PC-9 (cell line): ENCODE data around the gene IFIT2. TPM values are rescaled to one million over a fixed set of nuclear protein-coding genes. Genes with fewer than 3 reads are reported as not detected.

ENCODE experiments used
- BruUV-seq: library from RNA; stranded (reverse); fragments of 400-500 nt; replicated peaks from 2 replicates; lab custom pipeline; 2021; lab: Mats Ljungman, UMichigan
- CTCF ChIA-PET: fragments of 300-600 bp; sonication (Branson Sonifier 250); formaldehyde crosslinking; loops from one replicate; lab custom pipeline; 2022; ENCODE audit warnings: antibody characterized with exemption; lab: Charles Lee
- POLR2A ChIA-PET: fragments of 300-600 bp; sonication (Branson Sonifier 250); formaldehyde crosslinking; loops from one replicate; lab custom pipeline; 2022; ENCODE audit warnings: antibody characterized with exemption; ENCODE audit not compliant: unreplicated experiment; lab: Charles Lee
- DNase-seq, 2 experiments: peaks; one replicate each; pipeline versions ENCODE4 v3.0.0 to v3.0.0-alpha.2; 2015 to 2022; ENCODE audit warnings: mixed read lengths in 1 of 2
- H2AFZ ChIP-seq: fragments of 200-600 bp; sonication (generic); 2 replicates; pipeline ENCODE4 v1.8.1; 2017; ENCODE audit warnings: antibody characterized with exemption
- H3F3A ChIP-seq: fragments of 200-600 bp; sonication (generic); 2 replicates; pipeline ENCODE4 v1.8.1; 2017; ENCODE audit warnings: antibody characterized with exemption, mild to moderate bottlenecking, low read depth; ENCODE audit not compliant: insufficient read depth
- H3K27ac ChIP-seq: fragments of 200-600 bp; sonication (generic); 2 replicates; pipeline ENCODE4 v1.6.1; 2016; ENCODE audit warnings: mixed run types
- H3K27me3 ChIP-seq: fragments of 200-600 bp; sonication (generic); 2 replicates; pipeline ENCODE4 v1.6.1; 2016; ENCODE audit warnings: low read depth, mixed run types; ENCODE audit not compliant: insufficient read depth
- H3K36me3 ChIP-seq: fragments of 200-600 bp; sonication (generic); 2 replicates; pipeline ENCODE4 v1.6.1; 2016; ENCODE audit warnings: low read depth, mixed run types
- H3K4me1 ChIP-seq: fragments of 200-600 bp; sonication (generic); replicated peaks from 2 replicates; pipeline ENCODE4 v1.6.1; 2016; ENCODE audit warnings: mixed run types; ENCODE audit not compliant: insufficient read depth
- H3K4me2 ChIP-seq: fragments of 200-600 bp; sonication (generic); 2 replicates; pipeline ENCODE4 v1.6.1; 2017; ENCODE audit warnings: mixed run types
- H3K4me3 ChIP-seq: fragments of 200-600 bp; sonication (generic); 2 replicates; pipeline ENCODE4 v1.6.1; 2016; ENCODE audit warnings: mixed run types
- H3K79me2 ChIP-seq: fragments of 200-600 bp; sonication (generic); 2 replicates; pipeline ENCODE4 v1.6.1; 2017; ENCODE audit warnings: low read depth, mixed run types
- H3K9me2 ChIP-seq: fragments of 200-600 bp; sonication (generic); 2 replicates; pipeline ENCODE4 v1.8.1; 2017; ENCODE audit warnings: mild to moderate bottlenecking; ENCODE audit not compliant: insufficient read depth
- H3K9me3 ChIP-seq: fragments of 200-600 bp; sonication (generic); 2 replicates; pipeline ENCODE4 v1.8.1; 2016; ENCODE audit warnings: low read depth; ENCODE audit not compliant: insufficient read depth
- H4K20me1 ChIP-seq: fragments of 200-600 bp; sonication (generic); 2 replicates; pipeline ENCODE4 v1.8.1; 2017; ENCODE audit not compliant: insufficient read depth
- EZH2 ChIP-seq: fragments of 200-600 bp; sonication (generic); IDR thresholded peaks from 2 replicates; pipeline ENCODE4 v1.8.0; 2017; ENCODE audit warnings: antibody characterized with exemption, low read depth
- intact Hi-C: fragments of 100-400 bp; cut with micrococcal nuclease; formaldehyde crosslinking; loops from one replicate; pipeline ENCODE4 v1.10.0; 2022; ENCODE audit not compliant: unreplicated experiment
- total RNA-seq: library from RNA; stranded (reverse); gene quantifications from 2 replicates; pipeline ENCODE4 v1.2.3, GENCODE V29; 2021
- TF ChIP-seq, protein P1 (sequence below): fragments of 200-600 bp; sonication (generic); conservative IDR thresholded peaks from 2 replicates; pipeline ENCODE4 v1.6.1; 2017; ENCODE audit warnings: mixed run types, antibody characterized with exemption, mild to moderate bottlenecking, moderate library complexity

The IFIT2 gene
- total RNA-seq, 1 experiment from 2014 or later, result 4.4 TPM

DNA sequence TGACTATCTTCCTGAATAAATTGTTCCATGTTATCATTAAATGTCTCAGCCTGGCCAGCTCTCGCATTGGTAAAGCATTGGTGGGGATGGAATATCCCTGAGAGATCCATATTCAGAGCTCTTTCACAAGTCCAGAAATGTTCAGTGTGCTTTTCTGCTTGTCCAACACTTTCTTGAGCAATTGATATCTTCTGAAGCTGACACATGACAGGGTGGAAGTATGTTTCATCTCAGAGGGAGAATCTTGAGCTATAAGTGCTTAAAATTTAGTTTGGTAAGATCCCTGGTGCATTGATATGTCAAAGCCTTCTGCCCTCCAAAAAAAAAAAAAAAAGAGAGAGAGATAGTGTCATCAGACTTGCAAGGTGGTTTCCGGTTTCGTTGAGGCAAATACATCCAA lies 33.4 kb downstream of the IFIT2 start:
- no peaks in the 10 kb centered on the region for H4K20me1 ChIP-seq
- no peak for DNase-seq
- POLR2A ChIA-PET, result no interaction called here
- H3K4me3 ChIP-seq, result no peak overlapping the region
- CTCF ChIA-PET, result no interaction called here
- no peaks in the 10 kb centered on the region for H3K9me2 ChIP-seq
- no peaks in the 10 kb centered on the region for H3K79me2 ChIP-seq
- no peak for TF ChIP-seq EZH2
- TF ChIP-seq, protein P1, sequence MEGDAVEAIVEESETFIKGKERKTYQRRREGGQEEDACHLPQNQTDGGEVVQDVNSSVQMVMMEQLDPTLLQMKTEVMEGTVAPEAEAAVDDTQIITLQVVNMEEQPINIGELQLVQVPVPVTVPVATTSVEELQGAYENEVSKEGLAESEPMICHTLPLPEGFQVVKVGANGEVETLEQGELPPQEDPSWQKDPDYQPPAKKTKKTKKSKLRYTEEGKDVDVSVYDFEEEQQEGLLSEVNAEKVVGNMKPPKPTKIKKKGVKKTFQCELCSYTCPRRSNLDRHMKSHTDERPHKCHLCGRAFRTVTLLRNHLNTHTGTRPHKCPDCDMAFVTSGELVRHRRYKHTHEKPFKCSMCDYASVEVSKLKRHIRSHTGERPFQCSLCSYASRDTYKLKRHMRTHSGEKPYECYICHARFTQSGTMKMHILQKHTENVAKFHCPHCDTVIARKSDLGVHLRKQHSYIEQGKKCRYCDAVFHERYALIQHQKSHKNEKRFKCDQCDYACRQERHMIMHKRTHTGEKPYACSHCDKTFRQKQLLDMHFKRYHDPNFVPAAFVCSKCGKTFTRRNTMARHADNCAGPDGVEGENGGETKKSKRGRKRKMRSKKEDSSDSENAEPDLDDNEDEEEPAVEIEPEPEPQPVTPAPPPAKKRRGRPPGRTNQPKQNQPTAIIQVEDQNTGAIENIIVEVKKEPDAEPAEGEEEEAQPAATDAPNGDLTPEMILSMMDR, result no peak
- H3K9me3 ChIP-seq, result no peaks in the 10 kb centered on the region
- no peak overlapping the region for H2AFZ ChIP-seq
- H3K4me2 ChIP-seq, result no peak overlapping the region
- no peaks in the 10 kb centered on the region; the same call in 1 of the 2 replicates for H3F3A ChIP-seq
- no peaks in the 10 kb centered on the region for H3K27me3 ChIP-seq
- H3K36me3 ChIP-seq, result no peaks in the 10 kb centered on the region
- intact Hi-C loops, result no loop called here
- no TSS peak for BruUV-seq
- H3K27ac ChIP-seq, result no peak overlapping the region
- no peaks in the 10 kb centered on the region; the same call in 1 of the 2 replicates for H3K4me1 ChIP-seq

DNA sequence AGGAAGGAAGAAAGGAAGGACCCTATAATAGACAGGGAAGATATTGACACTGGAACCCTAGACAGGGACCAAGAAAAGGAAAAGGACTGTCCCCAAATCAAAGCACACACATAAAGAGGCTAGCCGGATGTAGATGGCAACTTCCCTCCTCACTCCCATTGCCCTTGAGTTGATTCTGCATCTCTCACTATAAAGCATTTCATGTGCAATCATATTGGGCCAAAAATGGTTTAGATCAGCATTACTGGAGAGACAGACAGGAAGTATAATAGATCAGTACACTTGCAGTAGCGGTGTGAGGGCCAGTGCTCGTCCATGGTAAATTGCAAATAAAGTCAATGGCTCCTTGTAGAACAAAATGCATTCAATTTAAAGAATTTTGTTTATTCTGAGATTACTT lies 34.4 kb downstream of the IFIT2 start:
- H3K79me2 ChIP-seq, result no peaks in the 10 kb centered on the region
- ChIA-PET POLR2A (no interaction called here), CTCF (no interaction called here)
- H3K4me1 ChIP-seq, result no peaks in the 10 kb centered on the region; the same call in 1 of the 2 replicates
- no TSS peak for BruUV-seq
- H3K4me2 ChIP-seq, result no peak overlapping the region
- H3K9me3 ChIP-seq, result no peaks in the 10 kb centered on the region
- H3K27ac ChIP-seq, result no peak overlapping the region
- intact Hi-C loops, result no loop called here
- DNase-seq, result no peak
- no peak overlapping the region for H2AFZ ChIP-seq
- TF ChIP-seq EZH2, result no peak
- TF ChIP-seq, protein P1, result no peak
- H3F3A ChIP-seq, result no peaks in the 10 kb centered on the region
- H3K4me3 ChIP-seq, result no peak overlapping the region
- H3K36me3 ChIP-seq, result no peaks in the 10 kb centered on the region
- H3K9me2 ChIP-seq, result no peaks in the 10 kb centered on the region
- no peaks in the 10 kb centered on the region for H3K27me3 ChIP-seq
- H4K20me1 ChIP-seq, result no peaks in the 10 kb centered on the region

DNA sequence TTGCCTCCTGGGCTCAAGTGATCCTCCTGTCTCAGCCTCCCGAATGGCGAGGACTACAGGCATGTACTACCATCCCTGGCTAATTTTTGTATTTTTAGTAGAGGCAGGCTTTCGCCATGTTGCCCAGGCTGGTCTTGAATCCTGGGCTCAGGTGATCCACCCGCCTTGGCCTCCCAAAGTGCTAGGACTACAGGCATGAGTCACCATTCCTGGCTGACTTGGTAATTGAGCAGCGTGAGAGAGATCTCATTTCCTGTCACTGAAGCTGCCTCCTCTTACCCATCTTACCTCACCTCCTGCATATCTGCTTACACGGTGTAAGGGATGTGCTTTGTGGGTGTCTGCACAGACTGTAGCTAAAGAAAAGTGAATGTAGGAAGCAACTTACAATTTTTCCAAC lies 35.6 kb downstream of the IFIT2 start:
- Histone ChIP-seq H3K27ac (no peak overlapping the region), H3K9me2 (no peaks in the 10 kb centered on the region), H4K20me1 (no peaks in the 10 kb centered on the region), H3K27me3 (no peaks in the 10 kb centered on the region), H3K4me2 (no peak overlapping the region), H3K4me1 (no peaks in the 10 kb centered on the region; the same call in 1 of the 2 replicates), H3K36me3 (no peaks in the 10 kb centered on the region), H3K4me3 (no peak overlapping the region), H2AFZ (no peak overlapping the region), H3F3A (no peaks in the 10 kb centered on the region), H3K9me3 (no peaks in the 10 kb centered on the region), H3K79me2 (no peaks in the 10 kb centered on the region)
- DNase-seq, result no peak
- POLR2A ChIA-PET, result no interaction called here
- TF ChIP-seq, protein P1, result no peak
- TF ChIP-seq EZH2, result no peak
- intact Hi-C loops, result no loop called here
- CTCF ChIA-PET, result no interaction called here
- no TSS peak for BruUV-seq
